Measurements from ENCODE around the gene ETS2. TPM values are rescaled to one million over a fixed set of nuclear protein-coding genes. Genes with fewer than 3 reads are reported as not detected.

Gene ETS2
- total RNA-seq, 1 experiment from 2014 or later = 35.3 TPM

DNA sequence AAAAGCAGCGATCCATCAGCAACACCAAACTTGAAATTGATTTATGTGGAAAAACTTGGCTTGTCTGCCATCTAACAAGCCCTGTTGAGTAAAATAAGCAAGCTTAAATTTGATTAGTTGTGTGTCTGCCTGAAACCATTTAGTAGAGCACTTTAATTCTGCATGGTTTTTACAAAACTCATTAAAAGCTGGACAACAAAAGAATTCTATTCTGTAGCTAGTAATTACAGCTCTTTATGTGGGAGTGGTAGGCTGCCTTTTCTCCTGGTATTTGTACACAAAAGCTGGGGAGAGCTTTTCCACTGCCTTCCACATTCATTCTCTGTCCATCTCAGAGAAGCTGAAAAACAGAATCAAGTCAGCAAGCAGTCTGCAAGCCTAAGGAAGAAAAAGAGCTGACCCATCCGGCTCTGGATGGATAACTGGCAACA lies 1.7 kb downstream of the ETS2 start:
- peaks cover 20% of the 10 kb centered on the region for H3K23me2 ChIP-seq (ENCODE audit: insufficient read length, low read depth, low read length, poor library complexity, severe bottlenecking)
- peaks cover 55 to 56% of the 10 kb centered on the region in 2 experiments for H3K4me1 Mint-ChIP-seq
- H3K4ac ChIP-seq (ENCODE audit: low read depth, low read length) = no peak overlapping the region
- no peak overlapping the region for H3K23ac ChIP-seq (ENCODE audit: insufficient read length, low read depth, low read length)
- no peak overlapping the region for H4K8ac ChIP-seq (replicated peaks; ENCODE audit: insufficient read length, low read depth, low read length)
- no peak overlapping the region for H2AK5ac ChIP-seq (ENCODE audit: insufficient read length, low read length)
- peak overlapping the region; percentile 80 to 92 for H3K4me3 Mint-ChIP-seq
- no peak overlapping the region for H2BK20ac ChIP-seq (ENCODE audit: low read depth, low read length, poor library complexity, severe bottlenecking)
- H3K27ac ChIP-seq (ENCODE audit: insufficient read length, low read depth, low read length) = no peak overlapping the region
- peak overlapping the region in 1 of 3 experiments; percentile 30; a peak in 1 of 7 replicates for H3K27ac Mint-ChIP-seq
- H3T11ph ChIP-seq (ENCODE audit: low read length) = no peak overlapping the region
- no peak overlapping the region for H2AFZ ChIP-seq (ENCODE audit: low read length)
- peaks cover 10% of the 10 kb centered on the region for H3K79me1 ChIP-seq (ENCODE audit: insufficient read depth, low read depth, low read length, poor library complexity, severe bottlenecking)
- no peaks in the 10 kb centered on the region for H4K20me1 ChIP-seq (ENCODE audit: control insufficient read depth, insufficient read depth, insufficient read length)
- H2BK5ac ChIP-seq (ENCODE audit: insufficient read length, low read length) = no peak overlapping the region
- no peak overlapping the region for H3K14ac ChIP-seq (ENCODE audit: insufficient read depth, low read length)
- WGBS (ENCODE audit: extremely low coverage, insufficient read length, low lambda C conversion rate) = no CpG with 5 or more reads among the region's 2 CpGs
- no peak overlapping the region for H2BK15ac ChIP-seq (ENCODE audit: low read depth, low read length)
- H3K27me3 ChIP-seq (ENCODE audit: insufficient read depth, low read length) = no peaks in the 10 kb centered on the region; the same call in 1 of the 2 replicates
- TF ChIP-seq CTCF (conservative IDR thresholded peaks at IDR 0.05) = no peak
- H2BK12ac ChIP-seq (ENCODE audit: insufficient read length, low read depth, low read length) = no peak overlapping the region
- H3K27me3 Mint-ChIP-seq (ENCODE audit: low read depth) = peaks cover 12% of the 10 kb centered on the region
- H3K9me3 ChIP-seq (ENCODE audit: control insufficient read depth, low read depth, low read length) = no peaks in the 10 kb centered on the region
- no peaks in the 10 kb centered on the region; a peak in 1 of 5 replicates for H3K9me3 Mint-ChIP-seq
- no peak overlapping the region for H3K56ac ChIP-seq (ENCODE audit: insufficient read length, low read depth, low read length)
- no peak overlapping the region for H4K91ac ChIP-seq (ENCODE audit: insufficient read length, low read depth, low read length)
- H2BK120ac ChIP-seq (ENCODE audit: low read depth, low read length, poor library complexity, severe bottlenecking) = no peak overlapping the region
- no peak overlapping the region for H3K18ac ChIP-seq (ENCODE audit: insufficient read length, low read depth, low read length)
- H3K4me1 ChIP-seq (ENCODE audit: insufficient read depth, low read length) = peaks cover 11% of the 10 kb centered on the region; the same call in 1 of the 2 replicates
- no peak for DNase-seq
- no peak overlapping the region for H3K9ac ChIP-seq (ENCODE audit: extremely low read depth, insufficient read length, low read length)
- no peak overlapping the region for H4K5ac ChIP-seq (ENCODE audit: insufficient read length, low read depth, low read length)
- peak overlapping the region; percentile 91 for H3K4me2 ChIP-seq (ENCODE audit: insufficient read depth, insufficient read length, low read length)
- H3K79me2 ChIP-seq (ENCODE audit: insufficient read depth, low read length) = peaks cover 24% of the 10 kb centered on the region; the same call in 1 of the 2 replicates
- H3K36me3 Mint-ChIP-seq (ENCODE audit: insufficient read depth in 1 of 3, low read depth in 3 of 3) = peaks cover 11 to 27% (median 19%) of the 10 kb centered on the region in 3 experiments; a peak in 6 of 7 replicates

Data from H9 (cell line).